H9 (cell line): ENCODE results near the gene SMIM12. TPM values are rescaled to one million over a fixed set of nuclear protein-coding genes. Genes with fewer than 3 reads are reported as not detected.

ENCODE experiments used
- DNase-seq: peaks from one replicate; pipeline ENCODE4 v3.0.0-alpha.2; 2017
- H2AFZ ChIP-seq: one replicate; pipeline ENCODE4 v1.6.1; 2013; ENCODE audit warnings: mild to moderate bottlenecking, low read length, control low read depth, moderate library complexity
- H2AK5ac ChIP-seq: 2 replicates; pipeline ENCODE4 v1.6.1; 2013; ENCODE audit warnings: low read length, control low read depth, mixed read lengths; ENCODE audit not compliant: insufficient read length
- H2BK120ac ChIP-seq: one replicate; pipeline ENCODE4 v1.6.1; 2013; ENCODE audit warnings: low read depth, mild to moderate bottlenecking, low read length, control low read depth, inconsistent platforms; ENCODE audit not compliant: poor library complexity, severe bottlenecking
- H2BK12ac ChIP-seq: 2 replicates; pipeline ENCODE4 v1.6.1; 2013; ENCODE audit warnings: low read length, control low read depth, mixed read lengths, low read depth; ENCODE audit not compliant: insufficient read length
- H2BK15ac ChIP-seq: 2 replicates; pipeline ENCODE4 v1.6.1; 2013; ENCODE audit warnings: low read depth, low read length, control low read depth
- H2BK20ac ChIP-seq: one replicate; pipeline ENCODE4 v1.6.1; 2013; ENCODE audit warnings: low read depth, mild to moderate bottlenecking, low read length, control low read depth, inconsistent platforms; ENCODE audit not compliant: poor library complexity, severe bottlenecking
- H2BK5ac ChIP-seq: 2 replicates; pipeline ENCODE4 v1.6.1; 2013; ENCODE audit warnings: low read length, control low read depth, mixed read lengths; ENCODE audit not compliant: insufficient read length
- H3K14ac ChIP-seq: 2 replicates; pipeline ENCODE4 v1.6.1; 2013; ENCODE audit warnings: low read length, control low read depth; ENCODE audit not compliant: insufficient read depth
- H3K18ac ChIP-seq: 2 replicates; pipeline ENCODE4 v1.6.1; 2013; ENCODE audit warnings: low read depth, mild to moderate bottlenecking, mixed read lengths, low read length, control low read depth; ENCODE audit not compliant: insufficient read length
- H3K23ac ChIP-seq: 2 replicates; pipeline ENCODE4 v1.6.1; 2013; ENCODE audit warnings: low read length, control low read depth, mixed read lengths, low read depth; ENCODE audit not compliant: insufficient read length
- H3K23me2 ChIP-seq: 2 replicates; pipeline ENCODE4 v1.6.1; 2013; ENCODE audit warnings: low read depth, mild to moderate bottlenecking, mixed read lengths, low read length, control low read depth; ENCODE audit not compliant: insufficient read length, poor library complexity, severe bottlenecking
- H3K27ac ChIP-seq: 2 replicates; pipeline ENCODE4 v1.5.1; 2013; ENCODE audit warnings: low read length, control low read depth, mixed read lengths, low read depth; ENCODE audit not compliant: insufficient read length
- H3K27me3 ChIP-seq: 2 replicates; pipeline ENCODE4 v1.6.1; 2013; ENCODE audit warnings: low read length, control low read depth, inconsistent platforms; ENCODE audit not compliant: insufficient read depth
- H3K4ac ChIP-seq: 2 replicates; pipeline ENCODE4 v1.6.1; 2013; ENCODE audit warnings: low read depth, mild to moderate bottlenecking, control low read depth, inconsistent platforms, low read length, moderate library complexity
- H3K4me1 ChIP-seq: 2 replicates; pipeline ENCODE4 v1.6.1; 2013; ENCODE audit warnings: low read length, control low read depth, inconsistent platforms; ENCODE audit not compliant: insufficient read depth
- H3K4me2 ChIP-seq: 2 replicates; pipeline ENCODE4 v1.6.1; 2013; ENCODE audit warnings: low read length, control low read depth, mixed read lengths; ENCODE audit not compliant: insufficient read length, insufficient read depth
- H3K56ac ChIP-seq: 2 replicates; pipeline ENCODE4 v1.6.1; 2013; ENCODE audit warnings: low read depth, mild to moderate bottlenecking, mixed read lengths, low read length, control low read depth; ENCODE audit not compliant: insufficient read length
- H3K79me1 ChIP-seq: 2 replicates; pipeline ENCODE4 v1.6.1; 2013; ENCODE audit warnings: low read depth, mild to moderate bottlenecking, moderate library complexity, low read length, control low read depth, inconsistent platforms; ENCODE audit not compliant: insufficient read depth, poor library complexity, severe bottlenecking
- H3K79me2 ChIP-seq: 2 replicates; pipeline ENCODE4 v1.6.1; 2013; ENCODE audit warnings: low read length, control low read depth, inconsistent platforms; ENCODE audit not compliant: insufficient read depth
- H3K9ac ChIP-seq: 2 replicates; pipeline ENCODE4 v1.6.1; 2013; ENCODE audit warnings: low read length, control low read depth, mixed read lengths; ENCODE audit not compliant: insufficient read length; ENCODE audit errors: extremely low read depth
- H3K9me3 ChIP-seq: one replicate; pipeline ENCODE4 v1.6.1; 2013; ENCODE audit warnings: low read depth, low read length, inconsistent platforms; ENCODE audit not compliant: control insufficient read depth
- H3T11ph ChIP-seq: one replicate; pipeline ENCODE4 v1.6.1; 2013; ENCODE audit warnings: mild to moderate bottlenecking, low read length, control low read depth, inconsistent platforms
- H4K20me1 ChIP-seq: one replicate; pipeline ENCODE4 v1.6.1; 2013; ENCODE audit not compliant: control insufficient read depth, insufficient read length, insufficient read depth
- H4K5ac ChIP-seq: 2 replicates; pipeline ENCODE4 v1.6.1; 2013; ENCODE audit warnings: low read depth, mild to moderate bottlenecking, mixed read lengths, low read length, control low read depth; ENCODE audit not compliant: insufficient read length
- H4K8ac ChIP-seq: replicated peaks from 2 replicates; pipeline ENCODE4 v1.6.1; 2013; ENCODE audit warnings: low read length, control low read depth, mixed read lengths, low read depth; ENCODE audit not compliant: insufficient read length
- H4K91ac ChIP-seq: 2 replicates; pipeline ENCODE4 v1.6.1; 2013; ENCODE audit warnings: low read depth, mild to moderate bottlenecking, moderate library complexity, mixed read lengths, low read length, control low read depth; ENCODE audit not compliant: insufficient read length
- H3K27ac Mint-ChIP-seq, 3 experiments: 2 replicates in 2 of 3; 3 replicates in 1 of 3; pipeline ENCODE4 v1.8.0; 2020 to 2021; ENCODE audit warnings: mixed read lengths in 3 of 3, mild to moderate bottlenecking in 1 of 3, moderate library complexity in 1 of 3
- H3K27me3 Mint-ChIP-seq: 2 replicates; pipeline ENCODE4 v1.8.0; 2021; ENCODE audit warnings: low read depth, mild to moderate bottlenecking, moderate library complexity, mixed read lengths
- H3K36me3 Mint-ChIP-seq, 3 experiments: 2 replicates in 2 of 3; 3 replicates in 1 of 3; pipeline ENCODE4 v1.8.0; 2020 to 2021; ENCODE audit warnings: low read depth in 3 of 3, mixed read lengths in 3 of 3; ENCODE audit not compliant: insufficient read depth in 1 of 3
- H3K4me1 Mint-ChIP-seq, 2 experiments: 2 replicates each; pipeline ENCODE4 v1.8.0; 2020; ENCODE audit warnings: mixed read lengths in 2 of 2
- H3K4me3 Mint-ChIP-seq, 2 experiments: 2 replicates in 1 of 2; 3 replicates in 1 of 2; pipeline ENCODE4 v1.8.0; 2020 to 2021; ENCODE audit warnings: mild to moderate bottlenecking in 2 of 2, mixed read lengths in 2 of 2, moderate library complexity in 1 of 2
- H3K9me3 Mint-ChIP-seq, 2 experiments: 2 replicates in 1 of 2; 3 replicates in 1 of 2; pipeline ENCODE4 v1.8.0; 2020; ENCODE audit warnings: mild to moderate bottlenecking in 2 of 2, mixed read lengths in 2 of 2, moderate library complexity in 1 of 2
- WGBS: extraction: QIAGEN DNeasy Blood & Tissue Kit; methylation state at CpG from one replicate; pipeline ENCODE4 v1.1.7; 2013; ENCODE audit warnings: missing lambda C conversion rate, low lambda C conversion rate, mixed read lengths; ENCODE audit not compliant: insufficient read length; ENCODE audit errors: extremely low coverage; 5-methylcytosine and 5-hydroxymethylcytosine counted together
- total RNA-seq: library from RNA; stranded (reverse); gene quantifications from 2 replicates; pipeline ENCODE4 v1.2.1, GENCODE V29; 2021
- TF ChIP-seq, protein P1 (sequence below): fragments of 200-600 bp; sonication (generic); conservative IDR thresholded peaks from 3 replicates; pipeline ENCODE4 v1.8.0; 2021; ENCODE audit warnings: antibody characterized with exemption, mild to moderate bottlenecking

The SMIM12 gene
- total RNA-seq, 1 experiment from 2014 or later = 40.9 TPM

DNA sequence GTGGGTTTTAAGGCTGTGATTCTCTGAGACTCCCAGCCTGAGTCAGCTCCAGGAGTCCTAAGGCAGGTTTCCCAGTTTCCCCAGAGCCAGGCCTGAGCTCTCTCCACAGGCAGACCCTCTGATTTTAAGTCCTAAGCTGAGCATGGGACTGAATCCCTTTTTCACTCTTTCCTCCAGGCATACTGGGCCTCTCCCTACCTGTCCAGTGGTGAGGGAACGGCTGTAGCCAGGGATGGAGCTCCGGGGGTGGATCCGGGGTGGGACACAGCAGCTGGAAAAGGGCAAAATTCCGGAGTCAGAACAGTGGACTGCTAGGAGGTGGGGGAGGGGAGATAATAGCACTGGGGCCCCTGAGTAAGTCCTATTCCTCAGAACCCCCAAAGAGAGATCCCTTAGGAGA, 39.9 kb upstream of the SMIM12 start:
- no peak overlapping the region for H2AK5ac ChIP-seq
- H3K4me3 Mint-ChIP-seq = no peak overlapping the region
- no peak overlapping the region for H4K5ac ChIP-seq
- H3K79me2 ChIP-seq = no peaks in the 10 kb centered on the region
- TF ChIP-seq, protein P1, sequence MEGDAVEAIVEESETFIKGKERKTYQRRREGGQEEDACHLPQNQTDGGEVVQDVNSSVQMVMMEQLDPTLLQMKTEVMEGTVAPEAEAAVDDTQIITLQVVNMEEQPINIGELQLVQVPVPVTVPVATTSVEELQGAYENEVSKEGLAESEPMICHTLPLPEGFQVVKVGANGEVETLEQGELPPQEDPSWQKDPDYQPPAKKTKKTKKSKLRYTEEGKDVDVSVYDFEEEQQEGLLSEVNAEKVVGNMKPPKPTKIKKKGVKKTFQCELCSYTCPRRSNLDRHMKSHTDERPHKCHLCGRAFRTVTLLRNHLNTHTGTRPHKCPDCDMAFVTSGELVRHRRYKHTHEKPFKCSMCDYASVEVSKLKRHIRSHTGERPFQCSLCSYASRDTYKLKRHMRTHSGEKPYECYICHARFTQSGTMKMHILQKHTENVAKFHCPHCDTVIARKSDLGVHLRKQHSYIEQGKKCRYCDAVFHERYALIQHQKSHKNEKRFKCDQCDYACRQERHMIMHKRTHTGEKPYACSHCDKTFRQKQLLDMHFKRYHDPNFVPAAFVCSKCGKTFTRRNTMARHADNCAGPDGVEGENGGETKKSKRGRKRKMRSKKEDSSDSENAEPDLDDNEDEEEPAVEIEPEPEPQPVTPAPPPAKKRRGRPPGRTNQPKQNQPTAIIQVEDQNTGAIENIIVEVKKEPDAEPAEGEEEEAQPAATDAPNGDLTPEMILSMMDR = no peak
- no peaks in the 10 kb centered on the region for H3K23me2 ChIP-seq
- no peaks in the 10 kb centered on the region for H4K20me1 ChIP-seq
- H3K79me1 ChIP-seq = no peaks in the 10 kb centered on the region
- no peak overlapping the region for H3K4ac ChIP-seq
- no peak for DNase-seq
- H2BK15ac ChIP-seq = no peak overlapping the region
- H3K27me3 ChIP-seq = no peaks in the 10 kb centered on the region
- H3K9ac ChIP-seq = no peak overlapping the region
- H3K18ac ChIP-seq = no peak overlapping the region
- peaks cover 9 to 12% of the 10 kb centered on the region in 2 experiments for H3K4me1 Mint-ChIP-seq
- H3K4me2 ChIP-seq = no peak overlapping the region
- peaks cover 27% of the 10 kb centered on the region for H3K27me3 Mint-ChIP-seq
- no peak overlapping the region for H2AFZ ChIP-seq
- no peak overlapping the region for H4K8ac ChIP-seq
- H3K14ac ChIP-seq = no peak overlapping the region
- H2BK5ac ChIP-seq = no peak overlapping the region
- no peak overlapping the region for H3K27ac ChIP-seq
- H3K56ac ChIP-seq = no peak overlapping the region
- H2BK12ac ChIP-seq = no peak overlapping the region
- H3T11ph ChIP-seq = no peak overlapping the region
- no peak overlapping the region for H3K27ac Mint-ChIP-seq
- H3K36me3 Mint-ChIP-seq = no peaks in the 10 kb centered on the region
- no peak overlapping the region for H2BK120ac ChIP-seq
- H3K9me3 ChIP-seq = no peaks in the 10 kb centered on the region
- no peaks in the 10 kb centered on the region for H3K4me1 ChIP-seq
- no peak overlapping the region for H2BK20ac ChIP-seq
- no peaks in the 10 kb centered on the region for H3K9me3 Mint-ChIP-seq
- H3K23ac ChIP-seq = no peak overlapping the region
- no CpG with 5 or more reads among the region's 4 CpGs for WGBS
- H4K91ac ChIP-seq = no peak overlapping the region
